GM18526 (cell line): ENCODE measurements around the gene TRIM66.

ENCODE experiments used
- POLR2A ChIP-seq: IDR thresholded peaks from 3 replicates; pipeline ENCODE4 v1.6.1; 2011; ENCODE audit not compliant: insufficient read length; ENCODE audit errors: extremely low read depth

TRIM66 gene

GRCh38 chr11:8617063-8617462 is 65.4 kb downstream of the TRIM66 start:
- TF ChIP-seq POLR2A: no peak

GRCh38 chr11:8615291-8616032 is 67.0 kb downstream of the TRIM66 start:
- no peak for TF ChIP-seq POLR2A

GRCh38 chr11:8614497-8614896 is 68.0 kb downstream of the TRIM66 start:
- TF ChIP-seq POLR2A: no peak

GRCh38 chr11:8613036-8613435 is 69.4 kb downstream of the TRIM66 start:
- no peak for TF ChIP-seq POLR2A

- TF ChIP-seq POLR2A: no peak
Measured at GRCh38 chr11:8612522-8612921, 69.9 kb downstream of the TRIM66 start.

- TF ChIP-seq POLR2A: no peak
Measured at GRCh38 chr11:8610532-8611116, 71.8 kb downstream of the TRIM66 start.

GRCh38 chr11:8608652-8609051 is 73.8 kb downstream of the TRIM66 start:
- no peak for TF ChIP-seq POLR2A

- TF ChIP-seq POLR2A: no peak
Measured at GRCh38 chr11:8605971-8606563, 76.4 kb downstream of the TRIM66 start.

GRCh38 chr11:8604078-8604723 is 78.3 kb downstream of the TRIM66 start:
- no peak for TF ChIP-seq POLR2A

- no peak for TF ChIP-seq POLR2A
Measured at GRCh38 chr11:8603696-8604077, 78.8 kb downstream of the TRIM66 start.

- no peak for TF ChIP-seq POLR2A
Measured at GRCh38 chr11:8601376-8602133, 80.9 kb downstream of the TRIM66 start.

GRCh38 chr11:8598506-8598905 is 84.0 kb downstream of the TRIM66 start:
- TF ChIP-seq POLR2A: no peak

- no peak for TF ChIP-seq POLR2A
Measured at GRCh38 chr11:8597182-8597581, 85.3 kb downstream of the TRIM66 start.

- TF ChIP-seq POLR2A: no peak
Measured at GRCh38 chr11:8596504-8597046, 85.9 kb downstream of the TRIM66 start.
